Vagina (tissue), 2 donors: ENCODE data around the gene TUBGCP2. TPM values are rescaled to one million over a fixed set of nuclear protein-coding genes. Genes with fewer than 3 reads are reported as not detected.

Experiments
- DNase-seq, 2 donors: peaks; one replicate each; pipeline ENCODE4 v3.0.0-alpha.2; 2017; ENCODE audit errors: extremely low spot score in 2 of 2
- H3K27ac ChIP-seq: fragments of 200-600 bp; sonication (generic); one replicate; pipeline ENCODE4 v1.5.1; 2019
- H3K27me3 ChIP-seq: fragments of 200-600 bp; sonication (generic); one replicate; pipeline ENCODE4 v1.5.1; 2019
- H3K36me3 ChIP-seq, 2 donors: fragments of 200-600 bp; sonication (generic); one replicate each; pipeline ENCODE4 v1.5.1; 2017 to 2019
- H3K4me1 ChIP-seq: fragments of 200-600 bp; sonication (generic); one replicate; pipeline ENCODE4 v1.5.1; 2019
- H3K4me3 ChIP-seq, 2 donors: fragments of 200-600 bp; sonication (generic); 1 replicate in 1 of 2; 2 replicates in 1 of 2; pipeline ENCODE4 v1.5.1; 2016 to 2019
- H3K9me3 ChIP-seq: fragments of 200-600 bp; sonication (generic); one replicate; pipeline ENCODE4 v1.5.1; 2019
- POLR2A ChIP-seq, 2 donors: fragments of 450-650 bp; IDR thresholded peaks; one replicate each; pipeline ENCODE4 v1.6.1; 2017; ENCODE audit warnings: antibody characterized with exemption in 2 of 2, mild to moderate bottlenecking in 2 of 2, moderate library complexity in 2 of 2
- POLR2AphosphoS5 ChIP-seq, 2 donors: sonication (generic); formaldehyde crosslinking; IDR thresholded peaks; one replicate each; pipeline ENCODE4 v1.9.0; 2017; ENCODE audit warnings: antibody characterized with exemption in 2 of 2, mild to moderate bottlenecking in 2 of 2, low read depth in 1 of 2; ENCODE audit not compliant: insufficient read depth in 1 of 2
- intact Hi-C: fragments of 100-400 bp; cut with DNase I; formaldehyde crosslinking; loops from one replicate; pipeline ENCODE4 v1.15.1; 2023
- total RNA-seq: library from RNA; depleted of rRNA; stranded (reverse); fragments of >200 nt; gene quantifications from one replicate; pipeline ENCODE4 v1.2.3, GENCODE V29; 2016
- TF ChIP-seq, protein P1 (sequence below), 3 experiments: fragments of 450-650 bp in 2 of 3; fragments of 200-600 bp in 1 of 3; sonication (generic) in 1 of 3; IDR thresholded peaks; one replicate each; pipeline ENCODE4 v1.5.1; 2017 to 2019; ENCODE audit warnings: antibody characterized with exemption in 3 of 3, mild to moderate bottlenecking in 2 of 3, moderate library complexity in 2 of 3

Gene TUBGCP2
- total RNA-seq, 1 donor from 2014 or later, result 41.7 TPM

DNA sequence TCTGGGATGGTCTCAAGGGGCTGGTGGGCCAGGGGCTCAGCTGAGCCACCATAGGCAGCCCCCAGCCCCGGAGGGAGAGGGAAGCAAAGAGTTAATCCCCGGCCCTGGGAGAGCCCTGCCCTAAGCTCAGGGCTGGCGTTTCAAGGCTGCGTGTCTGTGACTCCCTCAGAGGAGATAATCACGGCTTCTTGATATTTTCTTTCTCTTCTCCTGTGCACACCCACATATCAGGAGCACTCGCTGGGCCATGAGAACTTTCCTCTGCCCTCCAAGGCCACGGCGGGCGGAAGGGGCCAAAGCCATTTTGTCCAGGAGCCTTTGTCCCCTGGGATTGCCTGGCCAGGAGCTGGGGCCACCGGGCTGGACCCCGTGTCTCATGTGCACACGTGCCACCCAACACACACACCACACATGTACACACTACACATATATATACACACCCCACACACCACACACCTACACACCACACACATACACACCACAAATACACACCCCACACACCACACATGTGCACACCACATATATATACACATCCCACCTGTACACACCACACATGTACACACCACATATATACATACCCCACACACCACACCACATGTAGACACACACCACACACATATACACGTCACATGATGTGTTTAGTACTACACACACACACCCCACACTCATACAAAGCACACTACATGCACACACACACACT lies 54.1 kb downstream of the TUBGCP2 start:
- Histone ChIP-seq H3K27ac (no peak overlapping the region), H3K27me3 (no peaks in the 10 kb centered on the region), H3K4me1 (peaks cover 24% of the 10 kb centered on the region), H3K4me3 (no peak overlapping the region), H3K36me3 (no peaks in the 10 kb centered on the region), H3K9me3 (no peaks in the 10 kb centered on the region)
- no peak for TF ChIP-seq POLR2AphosphoS5 (IDR thresholded peaks at IDR 0.05; ENCODE audit: insufficient read depth in 1 of 2, low read depth in 1 of 2)
- TF ChIP-seq POLR2A (IDR thresholded peaks at IDR 0.05), result no peak
- TF ChIP-seq, protein P1, sequence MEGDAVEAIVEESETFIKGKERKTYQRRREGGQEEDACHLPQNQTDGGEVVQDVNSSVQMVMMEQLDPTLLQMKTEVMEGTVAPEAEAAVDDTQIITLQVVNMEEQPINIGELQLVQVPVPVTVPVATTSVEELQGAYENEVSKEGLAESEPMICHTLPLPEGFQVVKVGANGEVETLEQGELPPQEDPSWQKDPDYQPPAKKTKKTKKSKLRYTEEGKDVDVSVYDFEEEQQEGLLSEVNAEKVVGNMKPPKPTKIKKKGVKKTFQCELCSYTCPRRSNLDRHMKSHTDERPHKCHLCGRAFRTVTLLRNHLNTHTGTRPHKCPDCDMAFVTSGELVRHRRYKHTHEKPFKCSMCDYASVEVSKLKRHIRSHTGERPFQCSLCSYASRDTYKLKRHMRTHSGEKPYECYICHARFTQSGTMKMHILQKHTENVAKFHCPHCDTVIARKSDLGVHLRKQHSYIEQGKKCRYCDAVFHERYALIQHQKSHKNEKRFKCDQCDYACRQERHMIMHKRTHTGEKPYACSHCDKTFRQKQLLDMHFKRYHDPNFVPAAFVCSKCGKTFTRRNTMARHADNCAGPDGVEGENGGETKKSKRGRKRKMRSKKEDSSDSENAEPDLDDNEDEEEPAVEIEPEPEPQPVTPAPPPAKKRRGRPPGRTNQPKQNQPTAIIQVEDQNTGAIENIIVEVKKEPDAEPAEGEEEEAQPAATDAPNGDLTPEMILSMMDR (IDR thresholded peaks at IDR 0.05), result no peak
- intact Hi-C loops, result no loop called here
- DNase-seq, result no peak

DNA sequence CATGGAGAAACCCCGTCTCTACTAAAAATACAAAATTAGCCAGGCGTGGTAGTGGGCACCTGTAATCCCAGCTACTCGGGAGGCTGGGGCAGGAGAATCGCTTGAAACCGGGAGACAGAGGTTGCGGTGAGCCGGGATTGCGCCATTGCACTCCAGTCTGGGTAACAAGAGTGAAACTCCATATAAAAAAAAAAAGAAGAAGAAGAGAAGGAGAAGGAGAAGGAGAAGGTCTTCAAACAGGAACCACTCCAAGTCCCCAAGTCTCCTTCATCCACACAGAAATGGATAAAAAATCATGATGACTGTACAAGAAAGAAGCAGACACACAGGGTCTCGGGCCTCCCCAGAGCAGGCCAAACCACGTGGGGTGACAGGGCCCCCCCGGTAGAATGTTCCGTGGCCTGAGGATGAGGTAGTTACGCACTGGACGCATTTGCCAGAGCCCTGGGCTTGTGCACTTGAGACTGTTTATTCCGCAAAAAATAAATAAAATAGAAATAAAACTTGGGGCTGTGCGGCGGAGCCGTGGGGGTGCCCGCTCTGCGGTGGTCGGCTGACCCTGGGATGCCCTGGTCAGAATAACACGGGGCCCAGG lies 55.2 kb downstream of the TUBGCP2 start:
- DNase-seq, result no peak
- Histone ChIP-seq H3K27ac (no peak overlapping the region), H3K9me3 (no peaks in the 10 kb centered on the region), H3K27me3 (peaks cover under 1% of the 10 kb centered on the region), H3K36me3 (no peaks in the 10 kb centered on the region), H3K4me1 (peaks cover 13% of the 10 kb centered on the region), H3K4me3 (no peak overlapping the region)
- intact Hi-C loops, result no loop called here
- TF ChIP-seq POLR2AphosphoS5 (IDR thresholded peaks at IDR 0.05; ENCODE audit: insufficient read depth in 1 of 2, low read depth in 1 of 2) (no peak), POLR2A (IDR thresholded peaks at IDR 0.05) (no peak)
- TF ChIP-seq, protein P1 (IDR thresholded peaks at IDR 0.05), result no peak

DNA sequence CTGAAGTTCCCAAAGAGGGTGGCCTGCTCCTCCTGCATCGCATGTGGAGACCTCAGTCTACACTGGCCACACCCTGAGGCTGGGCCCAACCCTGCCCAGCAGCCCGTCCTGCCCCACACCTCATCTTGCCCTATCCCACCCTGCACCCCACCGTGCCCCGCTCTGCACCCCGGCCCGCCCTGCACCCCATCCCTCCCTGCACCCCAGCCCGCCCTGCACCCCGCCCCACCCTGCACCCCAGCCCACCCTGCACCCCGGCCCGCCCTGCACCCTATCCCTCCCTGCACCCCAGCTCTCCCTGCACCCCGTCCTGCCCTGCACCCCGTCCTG lies 56.5 kb downstream of the TUBGCP2 start:
- Histone ChIP-seq H3K9me3 (no peaks in the 10 kb centered on the region), H3K36me3 (no peaks in the 10 kb centered on the region), H3K4me3 (no peak overlapping the region), H3K27me3 (peaks cover 4% of the 10 kb centered on the region), H3K4me1 (peaks cover under 1% of the 10 kb centered on the region), H3K27ac (no peak overlapping the region)
- intact Hi-C loops, result no loop called here
- no peak for TF ChIP-seq POLR2A (IDR thresholded peaks at IDR 0.05)
- TF ChIP-seq, protein P1 (IDR thresholded peaks at IDR 0.05), result no peak
- TF ChIP-seq POLR2AphosphoS5 (IDR thresholded peaks at IDR 0.05; ENCODE audit: insufficient read depth in 1 of 2, low read depth in 1 of 2), result no peak
- DNase-seq, result no peak

DNA sequence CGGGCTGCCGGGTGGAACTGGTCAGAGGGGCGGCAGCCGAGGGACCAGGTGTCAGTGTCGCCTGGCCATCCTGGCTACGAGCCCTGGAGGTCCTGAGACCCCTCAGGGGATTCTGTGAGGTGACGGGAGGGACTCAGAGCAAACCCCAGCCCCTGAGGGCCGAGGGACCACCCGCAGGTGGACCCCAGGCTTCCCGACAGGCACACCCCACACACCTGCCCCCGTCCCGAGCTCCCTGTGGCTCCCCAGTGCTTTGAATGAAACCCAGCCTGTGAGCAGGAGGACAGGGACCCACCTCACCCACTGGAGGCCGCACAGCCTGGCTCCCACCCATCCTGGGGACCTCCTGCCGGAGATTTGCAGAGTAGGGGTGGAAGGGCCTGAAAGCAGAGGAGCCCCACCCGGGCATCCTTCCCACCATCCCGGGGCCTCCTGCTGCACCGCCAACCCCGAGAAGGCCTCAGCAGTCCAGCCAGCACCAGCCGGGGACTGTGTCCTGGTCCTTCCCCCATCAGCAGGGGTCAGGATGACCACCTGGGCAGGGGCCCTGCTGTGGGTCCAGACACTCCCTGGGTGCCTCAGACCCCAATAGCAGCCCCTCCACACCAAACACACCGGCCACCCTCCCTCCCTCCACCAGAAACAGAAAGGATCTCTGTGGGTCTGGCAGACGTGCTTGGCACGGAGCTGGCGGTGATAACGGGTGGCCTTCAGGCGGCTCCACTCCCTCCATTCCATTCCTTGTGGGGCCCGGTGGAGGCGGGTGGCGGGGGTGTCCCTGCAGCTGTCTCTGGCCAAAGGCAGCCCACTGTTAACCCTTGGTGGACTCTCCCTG lies 57.1 kb downstream of the TUBGCP2 start:
- no peak for TF ChIP-seq POLR2AphosphoS5 (IDR thresholded peaks at IDR 0.05; ENCODE audit: insufficient read depth in 1 of 2, low read depth in 1 of 2)
- TF ChIP-seq, protein P1 (IDR thresholded peaks at IDR 0.05), result no peak
- no peak for TF ChIP-seq POLR2A (IDR thresholded peaks at IDR 0.05)
- Histone ChIP-seq H3K4me1 (no peaks in the 10 kb centered on the region), H3K9me3 (no peaks in the 10 kb centered on the region), H3K27ac (no peak overlapping the region), H3K4me3 (no peak overlapping the region), H3K36me3 (no peaks in the 10 kb centered on the region), H3K27me3 (peaks cover 4% of the 10 kb centered on the region)
- no peak for DNase-seq
- intact Hi-C loops, result no loop called here
